Gastroesophageal sphincter (tissue), 3 donors: ENCODE results near the gene TNFRSF4.

Experiments used
- CTCF ChIP-seq, 4 experiments: fragments of 200-600 bp in 2 of 4; fragments of 450-650 bp in 2 of 4; sonication (generic) in 1 of 4; IDR thresholded peaks; one replicate each; pipeline ENCODE4 v1.5.1; 2017 to 2019; ENCODE audit warnings: antibody characterized with exemption in 4 of 4, mild to moderate bottlenecking in 2 of 4, moderate library complexity in 2 of 4
- EP300 ChIP-seq: sonication (generic); formaldehyde crosslinking; IDR thresholded peaks from one replicate; pipeline ENCODE4 v1.6.1; 2017; ENCODE audit warnings: antibody characterized with exemption, mild to moderate bottlenecking
- POLR2A ChIP-seq, 2 donors: fragments of 450-650 bp; IDR thresholded peaks; one replicate each; pipeline ENCODE4 v1.6.1; 2017; ENCODE audit warnings: antibody characterized with exemption in 2 of 2, mild to moderate bottlenecking in 2 of 2, moderate library complexity in 1 of 2
- POLR2AphosphoS5 ChIP-seq: sonication (generic); formaldehyde crosslinking; IDR thresholded peaks from one replicate; pipeline ENCODE4 v1.6.1; 2017; ENCODE audit warnings: antibody characterized with exemption

DNA sequence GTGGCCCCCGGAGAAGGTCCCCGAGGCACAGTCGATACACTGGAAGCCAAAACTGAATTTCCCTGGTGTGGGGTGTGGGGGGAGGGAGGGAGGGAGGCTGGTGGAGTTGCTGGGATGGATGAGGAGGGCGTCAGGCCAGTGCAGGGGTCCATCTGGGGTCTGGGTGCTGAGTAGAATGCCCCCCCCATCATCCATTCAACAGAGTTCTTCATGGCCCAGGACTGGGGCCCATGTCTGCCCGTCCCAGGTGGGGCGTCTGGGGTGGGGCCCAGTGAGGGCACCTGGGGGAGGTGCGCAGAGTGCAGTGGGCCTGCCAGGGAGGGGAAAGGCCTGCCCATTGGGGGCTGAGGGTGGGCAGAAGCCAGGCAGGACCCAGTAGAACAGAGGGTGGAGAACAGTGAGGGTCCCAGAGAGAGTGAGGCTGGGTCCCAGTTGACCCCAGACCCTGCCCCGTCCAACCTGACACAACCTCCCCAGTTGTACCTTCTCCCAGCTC, 9.5 kb downstream of the TNFRSF4 start:
- no peak for TF ChIP-seq CTCF (IDR thresholded peaks at IDR 0.05)
- TF ChIP-seq POLR2A (IDR thresholded peaks at IDR 0.05) = no peak
- no peak for TF ChIP-seq EP300
- no peak for TF ChIP-seq POLR2AphosphoS5
